HepG2 (cell line): ENCODE measurements around the gene ADGRG6. TPM values are rescaled to one million over a fixed set of nuclear protein-coding genes. Genes with fewer than 3 reads are reported as not detected.

Experiments used
- AHDC1 ChIP-seq: sonication (generic); formaldehyde crosslinking; IDR thresholded peaks from 2 replicates; pipeline ENCODE4 v1.5.1; 2020; ENCODE audit warnings: mild to moderate bottlenecking, missing genetic modification reagents, borderline replicate concordance
- AKAP8 ChIP-seq: sonication (generic); formaldehyde crosslinking; IDR thresholded peaks from 2 replicates; pipeline ENCODE4 v1.5.1; 2020; ENCODE audit warnings: mild to moderate bottlenecking, missing genetic modification reagents
- DDIT3 ChIP-seq: sonication (generic); formaldehyde crosslinking; IDR thresholded peaks from 2 replicates; pipeline ENCODE4 v1.4.0; 2020; ENCODE audit warnings: mild to moderate bottlenecking, missing genetic modification reagents
- HOXA9 ChIP-seq: sonication (generic); formaldehyde crosslinking; IDR thresholded peaks from 2 replicates; pipeline ENCODE4 v1.8.1; 2022; ENCODE audit warnings: missing genetic modification reagents, mild to moderate bottlenecking, moderate library complexity, borderline replicate concordance
- NR3C1 ChIP-seq: sonication (generic); formaldehyde crosslinking; IDR thresholded peaks from 2 replicates; pipeline ENCODE4 v1.4.0; 2020; ENCODE audit warnings: missing genetic modification reagents
- THAP9 ChIP-seq: sonication (generic); formaldehyde crosslinking; IDR thresholded peaks from 2 replicates; pipeline ENCODE4; 2020; ENCODE audit warnings: missing genetic modification reagents, mild to moderate bottlenecking, borderline replicate concordance
- ZBTB2 ChIP-seq: sonication (generic); formaldehyde crosslinking; IDR thresholded peaks from 2 replicates; pipeline ENCODE4 v1.8.0; 2022; ENCODE audit warnings: low read depth, missing genetic modification reagents
- ZBTB37 ChIP-seq: sonication (generic); formaldehyde crosslinking; IDR thresholded peaks from 2 replicates; pipeline ENCODE4 v1.4.0; 2020; ENCODE audit warnings: mild to moderate bottlenecking, missing genetic modification reagents
- ZFP36L2 ChIP-seq: sonication (generic); formaldehyde crosslinking; IDR thresholded peaks from 2 replicates; pipeline ENCODE4 v1.4.0; 2020; ENCODE audit warnings: missing genetic modification reagents
- ZFP37 ChIP-seq: sonication (generic); formaldehyde crosslinking; IDR thresholded peaks from 2 replicates; pipeline ENCODE4 v1.4.0; 2020; ENCODE audit warnings: missing genetic modification reagents, borderline replicate concordance
- ZNF253 ChIP-seq: sonication (generic); formaldehyde crosslinking; IDR thresholded peaks from 2 replicates; pipeline ENCODE4 v1.8.0; 2022; ENCODE audit warnings: mild to moderate bottlenecking, missing genetic modification reagents, borderline replicate concordance
- ZNF33A ChIP-seq: sonication (generic); formaldehyde crosslinking; IDR thresholded peaks from 2 replicates; pipeline ENCODE4 v1.5.1; 2020; ENCODE audit warnings: missing genetic modification reagents, mild to moderate bottlenecking, moderate library complexity, borderline replicate concordance
- ZNF512 ChIP-seq: sonication (generic); formaldehyde crosslinking; IDR thresholded peaks from 2 replicates; pipeline ENCODE4 v1.4.0; 2020; ENCODE audit warnings: mild to moderate bottlenecking, missing genetic modification reagents
- ZNF563 ChIP-seq: sonication (generic); formaldehyde crosslinking; IDR thresholded peaks from 2 replicates; pipeline ENCODE4 v1.8.0; 2022; ENCODE audit warnings: mild to moderate bottlenecking, moderate library complexity, missing genetic modification reagents
- polyA plus RNA-seq, 8 experiments: library from polyadenylated mRNA; depleted of rRNA in 3 of 8; stranded (reverse) in 7 of 8; unstranded in 1 of 8; fragments of >200 nt; fragmentation: Illumina TruSeq in 4 of 8; extraction: Trizol in 4 of 8; gene quantifications; 2 replicates each; pipeline versions ENCODE4 v1.2.1 to v1.2.3, GENCODE V29; 2011 to 2016; ENCODE audit warnings: low read depth in 4 of 8, missing spikeins in 1 of 8, mixed read lengths in 1 of 8; ENCODE audit not compliant: insufficient read depth in 1 of 8
- total RNA-seq, 5 experiments: library from RNA; depleted of rRNA; stranded (reverse); fragments of >200 nt; fragmentation: Illumina TruSeq; extraction: Trizol; gene quantifications; 2 replicates each; pipeline ENCODE4 v1.2.3, GENCODE V29; 2016; ENCODE audit warnings: low read depth in 1 of 5

The ADGRG6 gene
- total and polyA plus RNA-seq, 2 of the 13 experiments (the other 11 are each of a cell fraction or from before 2014, with no cell fraction given) = 129 to 249 TPM

GRCh38 chr6:142373268-142374090 is 71.7 kb downstream of the ADGRG6 start (continued):
- TF ChIP-seq ZBTB37 (CRISPR knock-in tag) (no peak), ZNF33A (CRISPR knock-in tag) (no peak), AHDC1 (peak; percentile 65; the same call in 1 of the 2 replicates), THAP9 (CRISPR knock-in tag) (no peak), NR3C1 (CRISPR knock-in tag) (no peak), ZNF253 (CRISPR knock-in tag) (no peak), ZNF563 (CRISPR knock-in tag) (no peak), ZFP36L2 (no peak), DDIT3 (CRISPR knock-in tag) (no peak), ZFP37 (no peak), ZBTB2 (CRISPR knock-in tag) (no peak), ZNF512 (CRISPR knock-in tag) (no peak), HOXA9 (CRISPR knock-in tag) (no peak), AKAP8 (CRISPR knock-in tag) (no peak)
